DMS79 treated with DMSO at 0.1 percent for 48 hours (cell line): ENCODE results near the gene HCFC1.

Experiments used
- DNase-seq: peaks from one replicate; lab custom pipeline; 2025; lab: John Stamatoyannopoulos, UW

Gene HCFC1

GRCh38 chrX:153973127-153974002 is 1.7 kb upstream of the HCFC1 start:
- peak; percentile 12 for DNase-seq

- peak; percentile 80 for DNase-seq
Observed at GRCh38 chrX:153972368-153973126, 929 bp upstream of the HCFC1 start, which contains the start of gene TMEM187. Gene TMEM187 (plus strand): TSS chrX:153972754. CDS start chrX:153982063, 9,309 bp downstream.

GRCh38 chrX:153971124-153971449 is 531 bp downstream of the HCFC1 start:
- DNase-seq: peak; percentile 68

GRCh38 chrX:153970357-153971123 is 1.1 kb downstream of the HCFC1 start:
- DNase-seq: peak; percentile 42

- DNase-seq: no peak
Observed at GRCh38 chrX:153969904-153970356, 1.7 kb downstream of the HCFC1 start.

GRCh38 chrX:153969125-153969903 is 2.3 kb downstream of the HCFC1 start:
- DNase-seq: no peak

GRCh38 chrX:153968754-153969124 is 2.9 kb downstream of the HCFC1 start:
- DNase-seq: peak; percentile 3

- DNase-seq: no peak
Observed at GRCh38 chrX:153968255-153968654, 3.4 kb downstream of the HCFC1 start.

- no peak for DNase-seq
Observed at GRCh38 chrX:153967536-153968224, 3.9 kb downstream of the HCFC1 start.

GRCh38 chrX:153966841-153967535 is 4.6 kb downstream of the HCFC1 start:
- no peak for DNase-seq

GRCh38 chrX:153966283-153966688 is 5.3 kb downstream of the HCFC1 start:
- no peak for DNase-seq

- DNase-seq: no peak
Observed at GRCh38 chrX:153965406-153965805, 6.2 kb downstream of the HCFC1 start.

GRCh38 chrX:153964105-153964504 is 7.5 kb downstream of the HCFC1 start:
- DNase-seq: no peak

- no peak for DNase-seq
Observed at GRCh38 chrX:153963546-153963945, 8.1 kb downstream of the HCFC1 start.

GRCh38 chrX:153961292-153961691 is 10.3 kb downstream of the HCFC1 start:
- DNase-seq: no peak

GRCh38 chrX:153960786-153961185 is 10.8 kb downstream of the HCFC1 start:
- no peak for DNase-seq

GRCh38 chrX:153960077-153960476 is 11.5 kb downstream of the HCFC1 start:
- no peak for DNase-seq

GRCh38 chrX:153959649-153960048 is 12.0 kb downstream of the HCFC1 start:
- DNase-seq: no peak

GRCh38 chrX:153958605-153959004 is 13.0 kb downstream of the HCFC1 start:
- DNase-seq: no peak

- DNase-seq: no peak
Observed at GRCh38 chrX:153957224-153957623, 14.4 kb downstream of the HCFC1 start.
